Measurements from ENCODE around the gene RPS2. TPM values are rescaled to one million over a fixed set of nuclear protein-coding genes. Genes with fewer than 3 reads are reported as not detected.

The RPS2 gene
- total and polyA plus RNA-seq, 10 donors, result 1,930 to 6,006 (median 2,352) TPM

DNA sequence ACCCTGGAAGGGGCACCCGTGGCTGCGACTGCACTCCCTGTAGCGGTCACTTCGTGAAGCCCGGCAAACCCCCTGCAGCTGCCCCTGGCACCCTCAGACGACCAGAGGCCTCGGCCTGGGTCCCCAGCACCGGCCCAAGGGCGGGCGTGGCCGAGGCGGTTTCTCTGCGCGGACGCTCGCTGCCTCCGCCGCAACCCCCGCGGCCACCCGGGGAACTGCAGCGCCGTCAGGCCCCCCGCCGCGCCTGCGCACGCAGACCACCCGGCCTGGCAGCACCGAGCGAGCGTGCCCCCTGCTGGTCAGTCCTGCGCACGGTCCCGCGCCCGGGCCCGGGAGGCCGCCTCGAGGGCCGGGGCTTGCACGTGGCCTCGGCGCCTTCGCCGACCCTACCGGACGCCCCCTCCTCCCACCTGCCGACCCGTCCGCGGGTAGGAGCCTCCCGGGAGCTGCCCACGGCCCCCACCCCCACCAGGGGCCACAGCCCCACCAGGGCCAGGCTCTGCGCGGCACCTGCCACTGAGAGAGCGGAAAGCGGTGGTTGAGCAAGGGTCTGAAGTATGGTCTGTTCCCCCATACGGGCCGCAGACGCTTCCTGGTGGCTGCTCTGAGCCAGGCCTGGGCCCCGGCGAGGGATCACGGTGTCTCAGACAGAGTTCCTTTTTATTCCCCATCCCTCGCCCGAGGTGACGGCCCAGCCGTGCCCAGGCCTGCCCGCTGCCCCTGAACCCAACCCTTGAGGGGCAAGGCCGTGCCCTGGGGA, 34.9 kb downstream of the RPS2 start:
- DNase-seq, result peak; percentile 99
- peak overlapping the region; percentile 69 to 93 (median 83) for H3K27ac ChIP-seq
- intact Hi-C loops (cut with DNase I; ENCODE audit: low total_unique reads), result loop anchor here (5.0 kb wide), 1 partner anchor 67 kb away; no protein-coding TSS in a partner anchor
- WGBS, 5 donors, result 7 to 33% (median 7%) methylated on average over 17 to 70 of the region's 70 CpGs
- TF ChIP-seq POLR2AphosphoS5 (IDR thresholded peaks at IDR 0.05) (peak; percentile 51 to 80 (median 77)), POLR2A (IDR thresholded peaks at IDR 0.05) (no peak)
- TF ChIP-seq, protein P1, sequence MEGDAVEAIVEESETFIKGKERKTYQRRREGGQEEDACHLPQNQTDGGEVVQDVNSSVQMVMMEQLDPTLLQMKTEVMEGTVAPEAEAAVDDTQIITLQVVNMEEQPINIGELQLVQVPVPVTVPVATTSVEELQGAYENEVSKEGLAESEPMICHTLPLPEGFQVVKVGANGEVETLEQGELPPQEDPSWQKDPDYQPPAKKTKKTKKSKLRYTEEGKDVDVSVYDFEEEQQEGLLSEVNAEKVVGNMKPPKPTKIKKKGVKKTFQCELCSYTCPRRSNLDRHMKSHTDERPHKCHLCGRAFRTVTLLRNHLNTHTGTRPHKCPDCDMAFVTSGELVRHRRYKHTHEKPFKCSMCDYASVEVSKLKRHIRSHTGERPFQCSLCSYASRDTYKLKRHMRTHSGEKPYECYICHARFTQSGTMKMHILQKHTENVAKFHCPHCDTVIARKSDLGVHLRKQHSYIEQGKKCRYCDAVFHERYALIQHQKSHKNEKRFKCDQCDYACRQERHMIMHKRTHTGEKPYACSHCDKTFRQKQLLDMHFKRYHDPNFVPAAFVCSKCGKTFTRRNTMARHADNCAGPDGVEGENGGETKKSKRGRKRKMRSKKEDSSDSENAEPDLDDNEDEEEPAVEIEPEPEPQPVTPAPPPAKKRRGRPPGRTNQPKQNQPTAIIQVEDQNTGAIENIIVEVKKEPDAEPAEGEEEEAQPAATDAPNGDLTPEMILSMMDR (IDR thresholded peaks at IDR 0.05 in 8 of 11, conservative IDR thresholded peaks at IDR 0.05 in 3 of 11), result peak; percentile 78 to 100 (median 100)
- peak overlapping the region; percentile 30 to 79 (median 50) for H3K4me3 ChIP-seq
- H3K9me3 ChIP-seq, result no peaks in the 10 kb centered on the region
- H3K36me3 ChIP-seq, result no peaks in the 10 kb centered on the region
- peaks cover 0 to 33% (median 0%) of the 10 kb centered on the region in 7 donors for H3K27me3 ChIP-seq (replicated peaks in 1 of 7)
- peaks cover 0 to 34% (median 20%) of the 10 kb centered on the region in 6 donors for H3K4me1 ChIP-seq

DNA sequence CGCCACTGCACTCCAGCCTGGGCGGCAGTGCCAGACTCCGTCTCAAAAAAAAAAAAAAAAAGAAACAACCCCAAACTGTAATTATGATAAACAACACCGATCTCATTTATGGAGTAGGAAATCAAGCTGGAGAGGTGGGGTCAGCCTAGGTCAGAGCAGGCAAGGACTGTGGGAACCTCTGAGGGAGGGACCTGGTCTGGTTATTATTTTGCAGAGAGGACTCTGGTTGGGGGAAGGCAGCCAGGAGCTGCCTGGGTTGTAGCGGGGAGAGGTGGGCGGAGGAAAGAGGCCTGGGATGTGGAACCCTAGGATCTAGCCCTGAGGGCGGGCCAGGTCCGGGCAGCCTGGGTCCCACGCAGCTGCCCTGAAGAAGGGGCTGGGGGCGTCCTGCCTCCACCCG, 35.5 kb downstream of the RPS2 start:
- no peaks in the 10 kb centered on the region for H3K36me3 ChIP-seq
- peaks cover 0 to 40% (median under 1%) of the 10 kb centered on the region in 7 donors for H3K27me3 ChIP-seq (replicated peaks in 1 of 7)
- intact Hi-C loops (cut with DNase I; ENCODE audit: low total_unique reads), result loop anchor here (5.0 kb wide), 1 partner anchor 67 kb away; no protein-coding TSS in a partner anchor
- no peak for DNase-seq
- WGBS, 5 donors, result 5 to 25% (median 16%) methylated on average over 9 to 11 of the region's 11 CpGs
- H3K27ac ChIP-seq, result peak overlapping the region; percentile 69 to 93 (median 83)
- H3K4me3 ChIP-seq, result peak overlapping the region; percentile 30 to 79 (median 50)
- H3K9me3 ChIP-seq, result no peaks in the 10 kb centered on the region
- peaks cover 0 to 34% (median 21%) of the 10 kb centered on the region in 6 donors for H3K4me1 ChIP-seq
- TF ChIP-seq POLR2A (IDR thresholded peaks at IDR 0.05), result no peak
- TF ChIP-seq, protein P1 (IDR thresholded peaks at IDR 0.05 in 8 of 11, conservative IDR thresholded peaks at IDR 0.05 in 3 of 11), result no peak
- no peak for TF ChIP-seq POLR2AphosphoS5 (IDR thresholded peaks at IDR 0.05)

DNA sequence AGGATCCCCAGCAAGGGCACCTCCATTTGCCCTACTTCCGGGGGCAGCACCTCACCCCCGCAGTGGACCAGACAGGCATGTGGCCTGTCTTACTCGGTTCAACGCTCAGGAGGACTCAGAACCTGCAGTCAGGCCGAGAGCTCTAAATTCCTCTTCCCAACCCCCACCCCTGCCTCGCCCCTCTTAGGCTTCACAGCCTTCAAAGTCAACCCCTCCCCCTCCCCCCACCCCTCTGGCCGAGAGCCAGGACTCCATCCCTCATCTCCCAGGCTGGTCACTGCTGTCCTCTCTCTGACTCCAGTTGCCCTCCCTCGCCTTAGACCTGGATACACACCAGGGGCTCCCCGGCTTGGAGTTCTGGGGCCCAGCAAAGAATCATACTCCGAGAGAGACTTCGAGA, 38.4 kb downstream of the RPS2 start:
- Histone ChIP-seq H3K27me3 (replicated peaks in 1 of 7) (peaks cover 0 to 50% (median 24%) of the 10 kb centered on the region in 7 donors), H3K4me1 (peaks cover 0 to 34% (median 22%) of the 10 kb centered on the region in 6 donors), H3K36me3 (no peaks in the 10 kb centered on the region), H3K9me3 (no peaks in the 10 kb centered on the region), H3K27ac (no peak overlapping the region), H3K4me3 (no peak overlapping the region)
- TF ChIP-seq POLR2A (IDR thresholded peaks at IDR 0.05) (no peak), POLR2AphosphoS5 (IDR thresholded peaks at IDR 0.05) (no peak)
- TF ChIP-seq, protein P1 (IDR thresholded peaks at IDR 0.05 in 8 of 11, conservative IDR thresholded peaks at IDR 0.05 in 3 of 11), result no peak
- 61 to 79% (median 67%) methylated on average over 10 to 11 of the region's 11 CpGs for WGBS, 5 donors
- DNase-seq, result no peak
- intact Hi-C loops (cut with DNase I; ENCODE audit: low total_unique reads), result loop anchor here (5.0 kb wide), 1 partner anchor 64 kb away; no protein-coding TSS in a partner anchor

DNA sequence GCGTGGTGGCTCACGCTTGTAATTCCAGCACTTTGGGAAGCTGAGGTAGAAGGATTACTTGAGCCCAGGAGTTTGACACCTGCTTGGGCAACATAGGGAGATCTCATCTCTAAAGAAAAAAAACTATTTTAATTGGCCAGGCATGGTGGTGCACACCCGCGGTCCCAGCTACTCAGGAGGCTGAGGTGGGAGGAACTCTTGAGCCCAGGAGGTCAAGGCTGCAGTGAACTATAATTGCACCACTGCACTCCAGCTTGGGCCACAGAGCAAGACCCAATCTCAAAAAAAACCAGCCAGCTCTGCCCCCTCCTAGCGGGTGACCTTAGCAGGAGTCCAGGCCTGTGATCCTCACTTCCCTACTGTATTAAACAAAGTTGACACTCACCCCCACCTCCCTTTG, 40.5 kb downstream of the RPS2 start:
- no peak overlapping the region for H3K27ac ChIP-seq
- WGBS, 5 donors, result 50 to 82% (median 74%) methylated on average over 5 of the region's 5 CpGs
- intact Hi-C loops (cut with DNase I; ENCODE audit: low total_unique reads), result no loop called here
- peaks cover 0 to 66% (median 43%) of the 10 kb centered on the region in 7 donors for H3K27me3 ChIP-seq (replicated peaks in 1 of 7)
- no peaks in the 10 kb centered on the region for H3K9me3 ChIP-seq
- H3K4me1 ChIP-seq, result peaks cover 0 to 21% (median 13%) of the 10 kb centered on the region in 6 donors
- H3K4me3 ChIP-seq, result no peak overlapping the region
- no peak for DNase-seq
- H3K36me3 ChIP-seq, result no peaks in the 10 kb centered on the region
- no peak for TF ChIP-seq POLR2A (IDR thresholded peaks at IDR 0.05)
- no peak for TF ChIP-seq POLR2AphosphoS5 (IDR thresholded peaks at IDR 0.05)
- TF ChIP-seq, protein P1 (IDR thresholded peaks at IDR 0.05 in 8 of 11, conservative IDR thresholded peaks at IDR 0.05 in 3 of 11), result no peak
